Measurements from ENCODE around the gene NFU1.

NFU1 gene

DNA sequence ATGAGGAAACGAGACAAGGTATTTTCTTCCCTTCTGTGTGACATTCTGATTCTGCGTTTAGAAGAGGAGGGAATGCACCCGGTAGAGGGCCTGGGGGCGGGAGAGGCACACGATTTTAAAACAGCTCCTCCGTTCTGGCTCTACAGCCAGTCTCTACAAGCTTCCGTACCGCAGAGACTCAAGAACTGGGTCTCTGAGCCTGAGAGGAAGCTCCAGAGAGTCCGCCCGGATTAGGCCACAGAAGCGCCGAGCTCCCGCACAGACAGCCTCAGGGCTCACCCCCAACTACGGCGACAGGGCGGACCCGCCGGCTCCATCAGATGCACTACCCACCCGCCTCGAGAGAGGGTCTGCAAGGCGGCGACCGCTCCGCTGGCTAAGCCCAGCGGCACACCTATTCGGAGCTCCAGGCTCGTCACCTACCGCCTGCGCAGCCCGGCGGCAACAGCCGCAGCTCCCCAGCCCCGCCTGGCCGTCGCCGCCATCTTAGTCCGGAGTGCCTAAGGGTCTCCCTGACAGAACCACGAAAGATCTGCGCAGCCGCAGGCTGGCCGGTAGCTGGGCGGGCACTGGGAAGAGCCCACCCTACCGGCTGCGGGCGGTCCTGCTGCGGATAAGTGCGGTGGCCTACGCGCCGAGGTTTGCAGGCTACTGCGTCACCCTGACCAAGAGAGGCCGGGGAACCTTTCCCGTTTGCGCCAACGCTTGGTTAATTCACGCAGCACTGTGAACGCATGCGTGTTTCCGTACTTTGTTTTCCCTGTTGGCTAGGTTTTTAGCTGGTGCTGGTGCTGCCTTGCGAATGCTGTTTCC lies at the start of gene NFU1:
Gene NFU1 (minus strand): TSS at position 498 of the 813 bp plus-strand sequence. CDS start 13 bp downstream, at position 485.
- TF ChIP-seq CTCF (IDR thresholded peaks at IDR 0.05) = peak; percentile 81
- H3K27me3 ChIP-seq (ENCODE audit: control insufficient read depth, insufficient read depth, low read length) = no peaks in the 10 kb centered on the region

DNA sequence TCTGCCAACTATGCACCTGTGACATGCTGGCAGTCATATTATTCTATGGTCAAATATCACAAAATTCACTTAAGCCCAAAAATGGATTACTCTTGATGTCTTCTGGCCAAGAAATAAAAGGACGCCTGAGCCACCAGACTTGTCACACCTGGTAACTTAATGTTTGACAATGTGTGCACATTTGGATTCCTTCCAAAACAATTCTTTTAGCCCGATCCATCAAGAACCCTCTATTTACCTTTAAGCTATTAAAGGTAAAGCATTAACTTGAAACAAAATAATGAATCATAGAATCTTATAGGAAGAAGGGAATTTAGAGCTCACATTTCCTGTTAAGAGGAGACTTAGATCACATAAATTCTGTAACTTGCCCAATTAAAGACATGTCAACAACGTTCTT lies 46.5 kb upstream of the NFU1 start:
- Histone ChIP-seq H3K9ac (no peak overlapping the region), H3K4me3 (ENCODE audit: low read depth, low read length) (no peak overlapping the region)

More for the DNA sequence above, at the start of gene NFU1:
- H3K36me3 ChIP-seq (ENCODE audit: control insufficient read depth, insufficient read depth, low read length) = no peaks in the 10 kb centered on the region
- peak within 1 kb of the TSS; percentile 79 for H3K4me2 ChIP-seq (ENCODE audit: low read length)
- H3K9ac ChIP-seq = peak within 1 kb of the TSS; percentile 25
- peaks cover 25% of the 10 kb centered on the region for H3K79me2 ChIP-seq
- peak within 1 kb of the TSS; percentile 84 for H2AFZ ChIP-seq
- peaks cover 18% of the 10 kb centered on the region for H3K4me1 ChIP-seq
- peak within 1 kb of the TSS; percentile 85 for H3K4me3 ChIP-seq (ENCODE audit: low read depth, low read length)
- H3K27ac ChIP-seq = peak within 1 kb of the TSS; percentile 93
- H3K9me3 ChIP-seq (ENCODE audit: control insufficient read depth, low read length) = no peaks in the 10 kb centered on the region

GRCh38 chr2:69483024-69483423 lies 45.8 kb upstream of the NFU1 start:
- Histone ChIP-seq H3K27ac (no peak overlapping the region), H3K27me3 (ENCODE audit: control insufficient read depth, insufficient read depth, low read length) (no peaks in the 10 kb centered on the region), H3K4me2 (ENCODE audit: low read length) (no peak overlapping the region), H3K4me1 (peaks cover 5% of the 10 kb centered on the region), H3K9ac (no peak overlapping the region), H2AFZ (no peak overlapping the region), H3K4me3 (ENCODE audit: low read depth, low read length) (no peak overlapping the region), H3K9me3 (ENCODE audit: control insufficient read depth, low read length) (no peaks in the 10 kb centered on the region), H3K79me2 (peaks cover 11% of the 10 kb centered on the region), H3K36me3 (ENCODE audit: control insufficient read depth, insufficient read depth, low read length) (no peaks in the 10 kb centered on the region)
- TF ChIP-seq CTCF (IDR thresholded peaks at IDR 0.05) = no peak

More for the DNA sequence above, 46.5 kb upstream of the NFU1 start:
- Histone ChIP-seq H3K27me3 (ENCODE audit: control insufficient read depth, insufficient read depth, low read length) (no peaks in the 10 kb centered on the region), H3K36me3 (ENCODE audit: control insufficient read depth, insufficient read depth, low read length) (no peaks in the 10 kb centered on the region), H3K4me2 (ENCODE audit: low read length) (no peak overlapping the region), H2AFZ (no peak overlapping the region), H3K4me1 (peaks cover 3% of the 10 kb centered on the region), H3K9me3 (ENCODE audit: control insufficient read depth, low read length) (no peaks in the 10 kb centered on the region), H3K27ac (no peak overlapping the region), H3K79me2 (peaks cover 11% of the 10 kb centered on the region)
- no peak for TF ChIP-seq CTCF (IDR thresholded peaks at IDR 0.05)

DNA sequence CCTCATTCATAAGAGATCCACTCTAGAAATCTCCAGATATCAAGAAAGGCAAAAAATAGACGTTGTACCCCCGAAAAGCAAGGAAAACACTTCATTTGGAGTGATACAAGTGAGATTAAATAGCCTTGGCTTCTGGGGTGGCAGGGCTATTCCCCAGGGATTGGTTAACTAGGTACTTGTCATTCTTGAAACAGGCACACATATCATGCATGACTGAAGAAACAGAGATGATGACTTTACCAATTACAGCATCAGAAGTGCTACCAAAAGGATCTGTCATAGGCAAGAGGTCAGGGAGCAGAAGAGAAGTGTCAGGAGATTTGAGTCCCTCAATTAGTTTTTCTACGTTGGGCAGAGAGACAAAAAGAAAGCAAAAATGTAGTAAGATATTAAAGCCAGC lies 45.2 kb upstream of the NFU1 start:
- no peak overlapping the region for H3K4me3 ChIP-seq (ENCODE audit: low read depth, low read length)
- no peak overlapping the region for H3K9ac ChIP-seq
- no peak overlapping the region for H3K4me2 ChIP-seq (ENCODE audit: low read length)
- H3K79me2 ChIP-seq = peaks cover 11% of the 10 kb centered on the region
- H3K27me3 ChIP-seq (ENCODE audit: control insufficient read depth, insufficient read depth, low read length) = no peaks in the 10 kb centered on the region
- no peak overlapping the region for H3K27ac ChIP-seq
- H3K4me1 ChIP-seq = peaks cover 10% of the 10 kb centered on the region
- no peak overlapping the region for H2AFZ ChIP-seq
- no peaks in the 10 kb centered on the region for H3K9me3 ChIP-seq (ENCODE audit: control insufficient read depth, low read length)
- TF ChIP-seq CTCF (IDR thresholded peaks at IDR 0.05) = no peak
- no peaks in the 10 kb centered on the region for H3K36me3 ChIP-seq (ENCODE audit: control insufficient read depth, insufficient read depth, low read length)

DNA sequence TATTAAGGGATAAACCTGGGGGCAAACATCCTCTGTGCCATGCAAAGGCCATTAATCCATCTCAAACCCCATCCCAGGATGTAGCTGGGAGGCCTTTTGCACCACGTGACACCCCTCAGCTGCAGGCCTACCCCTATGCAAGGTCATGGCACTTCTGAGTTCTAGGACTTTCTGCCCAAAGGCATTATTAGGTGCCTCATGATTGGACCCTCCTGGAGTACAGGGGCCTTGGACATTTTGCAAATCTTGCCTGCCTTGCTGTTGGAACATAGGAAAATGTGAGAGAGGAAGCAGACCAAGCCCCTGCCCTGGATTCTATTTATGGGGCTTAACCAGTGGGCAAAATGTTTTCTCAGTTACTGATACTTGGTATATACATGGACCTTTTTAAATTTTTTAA lies 44.2 kb upstream of the NFU1 start:
- no peaks in the 10 kb centered on the region for H3K27me3 ChIP-seq (ENCODE audit: control insufficient read depth, insufficient read depth, low read length)
- H3K4me2 ChIP-seq (ENCODE audit: low read length) = no peak overlapping the region
- H3K4me3 ChIP-seq (ENCODE audit: low read depth, low read length) = no peak overlapping the region
- H2AFZ ChIP-seq = no peak overlapping the region
- H3K27ac ChIP-seq = no peak overlapping the region
- no peak for TF ChIP-seq CTCF (IDR thresholded peaks at IDR 0.05)
- H3K79me2 ChIP-seq = peaks cover 7% of the 10 kb centered on the region
- H3K36me3 ChIP-seq (ENCODE audit: control insufficient read depth, insufficient read depth, low read length) = no peaks in the 10 kb centered on the region
- no peaks in the 10 kb centered on the region for H3K9me3 ChIP-seq (ENCODE audit: control insufficient read depth, low read length)
- peaks cover 16% of the 10 kb centered on the region for H3K4me1 ChIP-seq
- no peak overlapping the region for H3K9ac ChIP-seq

Measured in parathyroid adenoma (tissue), 2 donors.